ENCODE data around the gene CDH23.

Gene CDH23

GRCh38 chr10:71805776-71806703, 409.3 kb downstream of the CDH23 start:
- CTCF ChIA-PET = interaction anchor here (0.9 to 1.8 kb wide), 3 partner anchors 32 to 90 kb away, joined by 3 to 9 read pairs (median 4); partner anchors contain the start of gene VSIR
- DNase-seq (ENCODE audit: low spot score) = peak; percentile 31

GRCh38 chr10:71806704-71807556, 410.2 kb downstream of the CDH23 start:
- ChIA-PET CTCF (interaction anchor here (0.6 to 1.8 kb wide), 4 partner anchors 31 to 193 kb away, joined by 3 to 9 read pairs (median 4); partner anchors contain the start of gene VSIR), POLR2A (ENCODE audit: low non-redundant PET) (no interaction called here)
- no peak for TF ChIP-seq CTCF (conservative IDR thresholded peaks at IDR 0.05; ENCODE audit: low read depth)
- no peak overlapping the region for H3K27ac ChIP-seq
- DNase-seq (ENCODE audit: low spot score) = no peak

More at GRCh38 chr10:71805776-71806703, 409.3 kb downstream of the CDH23 start:
- no peak overlapping the region for H3K27ac ChIP-seq
- POLR2A ChIA-PET (ENCODE audit: low non-redundant PET) = interaction anchor here (0.6 kb wide), 1 partner anchor 1027 kb away, joined by 3 read pairs; no protein-coding TSS in a partner anchor
- no peak for TF ChIP-seq CTCF (conservative IDR thresholded peaks at IDR 0.05; ENCODE audit: low read depth)

- H3K27ac ChIP-seq = no peak overlapping the region
- TF ChIP-seq CTCF (conservative IDR thresholded peaks at IDR 0.05; ENCODE audit: low read depth) = no peak
- no peak for DNase-seq (ENCODE audit: low spot score)
- POLR2A ChIA-PET (ENCODE audit: low non-redundant PET) = interaction anchor here (0.7 kb wide), 1 partner anchor 13 kb away, joined by 4 read pairs; no protein-coding TSS in a partner anchor
- CTCF ChIA-PET = interaction anchor here (0.6 kb wide), 1 partner anchor 192 kb away, joined by 3 read pairs; no protein-coding TSS in a partner anchor
Measured at GRCh38 chr10:71807557-71808510, 411.1 kb downstream of the CDH23 start.

- CTCF ChIA-PET = no interaction called here
- no peak overlapping the region for H3K27ac ChIP-seq
- no peak for TF ChIP-seq CTCF (conservative IDR thresholded peaks at IDR 0.05; ENCODE audit: low read depth)
- DNase-seq (ENCODE audit: low spot score) = no peak
- POLR2A ChIA-PET (ENCODE audit: low non-redundant PET) = interaction anchor here (0.6 kb wide), 1 partner anchor 94 kb away, joined by 4 read pairs; no protein-coding TSS in a partner anchor
Measured at GRCh38 chr10:71809628-71810027, 412.9 kb downstream of the CDH23 start.

GRCh38 chr10:71810048-71810750, 413.5 kb downstream of the CDH23 start:
- ChIA-PET CTCF (no interaction called here), POLR2A (ENCODE audit: low non-redundant PET) (no interaction called here)
- H3K27ac ChIP-seq = no peak overlapping the region
- TF ChIP-seq CTCF (conservative IDR thresholded peaks at IDR 0.05; ENCODE audit: low read depth) = no peak
- no peak for DNase-seq (ENCODE audit: low spot score)

All from RWPE1 (cell line).